ENCODE results near the gene MID1.

The MID1 gene

DNA sequence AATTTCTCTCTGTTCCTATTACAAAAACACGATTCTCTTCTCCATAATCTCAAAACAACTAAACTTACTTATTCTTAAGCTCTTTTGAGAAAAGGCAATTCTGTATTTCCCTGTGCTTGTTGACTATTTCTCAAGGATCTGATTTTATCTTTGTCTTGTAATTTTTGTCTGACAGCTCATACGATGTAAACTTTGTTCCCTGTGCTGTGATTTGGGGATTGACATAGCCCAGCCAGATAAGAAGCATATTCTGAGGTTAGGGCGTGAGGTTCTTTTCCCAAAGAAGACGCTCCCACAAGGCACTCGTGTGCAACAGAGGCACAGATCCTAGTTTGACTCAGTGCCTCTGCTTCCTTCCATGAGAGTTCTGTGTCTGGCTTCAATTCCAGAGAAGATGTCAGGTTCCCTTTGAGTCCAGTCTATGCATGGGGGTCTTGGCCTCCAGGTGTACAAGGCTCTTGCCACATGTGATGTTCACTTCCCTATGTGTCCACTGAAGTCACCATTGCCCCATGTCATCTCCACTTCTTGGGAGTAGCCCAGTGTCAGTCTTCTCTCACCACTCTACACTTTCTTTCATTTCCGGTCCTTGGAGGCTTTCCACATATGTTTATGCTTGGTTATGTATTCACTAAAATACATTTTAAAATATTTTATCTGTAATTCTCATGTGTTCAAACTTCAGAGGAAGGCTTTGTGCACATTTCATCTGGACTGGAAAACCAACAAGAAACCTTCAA lies 94.8 kb downstream of the MID1 start:
- no peaks in the 10 kb centered on the region for H3K36me3 ChIP-seq (ENCODE audit: control insufficient read depth in 1 of 2, insufficient read depth in 2 of 2, low read length in 2 of 2)
- no peak overlapping the region for H3K27ac ChIP-seq (ENCODE audit: low read length)
- no peak overlapping the region for H3K4me3 ChIP-seq (ENCODE audit: low read depth in 1 of 2, low read length in 2 of 2)
- H3K4me1 ChIP-seq (ENCODE audit: control insufficient read depth in 1 of 2, insufficient read depth in 2 of 2, low read length in 2 of 2) = no peaks in the 10 kb centered on the region
- H3K27me3 ChIP-seq (ENCODE audit: low read depth, low read length) = no peaks in the 10 kb centered on the region
- H3K9me3 ChIP-seq (ENCODE audit: control insufficient read depth in 1 of 2, low read length in 2 of 2) = no peaks in the 10 kb centered on the region

GRCh38 chrX:10524578-10524977 lies 95.8 kb downstream of the MID1 start:
- H3K9me3 ChIP-seq (ENCODE audit: control insufficient read depth in 1 of 2, low read length in 2 of 2) = no peaks in the 10 kb centered on the region
- no peaks in the 10 kb centered on the region for H3K36me3 ChIP-seq (ENCODE audit: control insufficient read depth in 1 of 2, insufficient read depth in 2 of 2, low read length in 2 of 2)
- H3K27me3 ChIP-seq (ENCODE audit: low read depth, low read length) = no peaks in the 10 kb centered on the region
- H3K4me1 ChIP-seq (ENCODE audit: control insufficient read depth in 1 of 2, insufficient read depth in 2 of 2, low read length in 2 of 2) = peaks cover 0 to 5% of the 10 kb centered on the region in 2 donors
- no peak overlapping the region for H3K27ac ChIP-seq (ENCODE audit: low read length)
- H3K4me3 ChIP-seq (ENCODE audit: low read depth in 1 of 2, low read length in 2 of 2) = no peak overlapping the region

DNA sequence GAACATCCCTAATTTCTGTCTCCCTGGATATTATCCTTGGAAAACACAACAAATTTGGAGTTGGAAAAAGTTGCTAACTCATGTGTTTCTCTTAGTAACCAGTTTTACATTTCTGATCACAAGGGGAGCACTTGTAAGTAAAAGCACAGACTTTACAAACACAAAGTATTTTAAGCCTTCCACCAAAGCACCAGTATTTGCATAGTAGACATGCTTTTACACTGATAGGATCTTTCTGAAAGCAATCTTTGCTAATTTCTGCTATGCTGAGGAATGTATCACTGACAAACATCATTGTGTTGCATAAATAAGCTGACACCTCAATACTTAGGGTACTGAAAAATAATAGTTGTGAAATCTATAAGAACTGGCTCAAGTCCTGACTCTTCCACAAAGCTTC lies 100.6 kb downstream of the MID1 start:
- no peak overlapping the region for H3K4me3 ChIP-seq (ENCODE audit: low read depth in 1 of 2, low read length in 2 of 2)
- H3K4me1 ChIP-seq (ENCODE audit: control insufficient read depth in 1 of 2, insufficient read depth in 2 of 2, low read length in 2 of 2) = peaks cover 0 to 6% of the 10 kb centered on the region in 2 donors
- no peak overlapping the region for H3K27ac ChIP-seq (ENCODE audit: low read length)
- no peaks in the 10 kb centered on the region for H3K27me3 ChIP-seq (ENCODE audit: low read depth, low read length)
- H3K9me3 ChIP-seq (ENCODE audit: control insufficient read depth in 1 of 2, low read length in 2 of 2) = no peaks in the 10 kb centered on the region
- H3K36me3 ChIP-seq (ENCODE audit: control insufficient read depth in 1 of 2, insufficient read depth in 2 of 2, low read length in 2 of 2) = no peaks in the 10 kb centered on the region

DNA sequence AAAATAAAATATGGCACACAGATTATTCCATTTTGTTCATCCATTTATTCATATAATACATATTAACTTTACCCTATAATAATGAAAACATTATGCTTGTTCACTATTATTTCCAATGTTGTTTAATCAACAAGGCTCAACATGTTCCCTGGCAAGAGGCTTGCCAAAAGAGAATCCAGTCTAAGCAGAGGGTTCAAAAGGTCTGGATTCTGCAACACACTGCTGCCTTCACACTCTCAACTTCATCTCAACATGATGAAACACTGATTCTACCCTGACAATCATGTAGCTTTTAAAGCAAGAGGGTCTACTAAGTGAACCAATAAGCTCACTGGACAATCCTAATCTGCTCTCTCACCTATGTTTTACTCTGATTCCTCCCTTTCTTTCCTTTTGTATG lies 101.1 kb downstream of the MID1 start:
- Histone ChIP-seq H3K27ac (ENCODE audit: low read length) (no peak overlapping the region), H3K4me1 (ENCODE audit: control insufficient read depth in 1 of 2, insufficient read depth in 2 of 2, low read length in 2 of 2) (peaks cover 0 to 6% of the 10 kb centered on the region in 2 donors), H3K36me3 (ENCODE audit: control insufficient read depth in 1 of 2, insufficient read depth in 2 of 2, low read length in 2 of 2) (no peaks in the 10 kb centered on the region), H3K27me3 (ENCODE audit: low read depth, low read length) (no peaks in the 10 kb centered on the region), H3K9me3 (ENCODE audit: control insufficient read depth in 1 of 2, low read length in 2 of 2) (no peaks in the 10 kb centered on the region), H3K4me3 (ENCODE audit: low read depth in 1 of 2, low read length in 2 of 2) (no peak overlapping the region)

GRCh38 chrX:10518073-10518472 lies 102.3 kb downstream of the MID1 start:
- peaks cover 0 to 6% of the 10 kb centered on the region in 2 donors for H3K4me1 ChIP-seq (ENCODE audit: control insufficient read depth in 1 of 2, insufficient read depth in 2 of 2, low read length in 2 of 2)
- H3K9me3 ChIP-seq (ENCODE audit: control insufficient read depth in 1 of 2, low read length in 2 of 2) = no peaks in the 10 kb centered on the region
- no peaks in the 10 kb centered on the region for H3K36me3 ChIP-seq (ENCODE audit: control insufficient read depth in 1 of 2, insufficient read depth in 2 of 2, low read length in 2 of 2)
- no peaks in the 10 kb centered on the region for H3K27me3 ChIP-seq (ENCODE audit: low read depth, low read length)
- H3K27ac ChIP-seq (ENCODE audit: low read length) = no peak overlapping the region
- H3K4me3 ChIP-seq (ENCODE audit: low read depth in 1 of 2, low read length in 2 of 2) = no peak overlapping the region

GRCh38 chrX:10516781-10517322 lies 103.5 kb downstream of the MID1 start:
- H3K4me1 ChIP-seq (ENCODE audit: control insufficient read depth in 1 of 2, insufficient read depth in 2 of 2, low read length in 2 of 2) = peaks cover 0 to 6% of the 10 kb centered on the region in 2 donors
- no peaks in the 10 kb centered on the region for H3K9me3 ChIP-seq (ENCODE audit: control insufficient read depth in 1 of 2, low read length in 2 of 2)
- no peaks in the 10 kb centered on the region for H3K36me3 ChIP-seq (ENCODE audit: control insufficient read depth in 1 of 2, insufficient read depth in 2 of 2, low read length in 2 of 2)
- H3K4me3 ChIP-seq (ENCODE audit: low read depth in 1 of 2, low read length in 2 of 2) = no peak overlapping the region
- H3K27ac ChIP-seq (ENCODE audit: low read length) = no peak overlapping the region
- no peaks in the 10 kb centered on the region for H3K27me3 ChIP-seq (ENCODE audit: low read depth, low read length)

GRCh38 chrX:10514891-10515290 lies 105.5 kb downstream of the MID1 start:
- Histone ChIP-seq H3K4me3 (ENCODE audit: low read depth in 1 of 2, low read length in 2 of 2) (no peak overlapping the region), H3K27ac (ENCODE audit: low read length) (peak overlapping the region; percentile 69), H3K4me1 (ENCODE audit: control insufficient read depth in 1 of 2, insufficient read depth in 2 of 2, low read length in 2 of 2) (peaks cover 0 to 4% of the 10 kb centered on the region in 2 donors)

GRCh38 chrX:10513974-10514373 lies 106.4 kb downstream of the MID1 start:
- no peaks in the 10 kb centered on the region for H3K4me1 ChIP-seq (ENCODE audit: control insufficient read depth in 1 of 2, insufficient read depth in 2 of 2, low read length in 2 of 2)
- no peak overlapping the region for H3K27ac ChIP-seq (ENCODE audit: low read length)
- H3K9me3 ChIP-seq (ENCODE audit: control insufficient read depth in 1 of 2, low read length in 2 of 2) = no peaks in the 10 kb centered on the region
- no peaks in the 10 kb centered on the region for H3K27me3 ChIP-seq (ENCODE audit: low read depth, low read length)
- H3K36me3 ChIP-seq (ENCODE audit: control insufficient read depth in 1 of 2, insufficient read depth in 2 of 2, low read length in 2 of 2) = no peaks in the 10 kb centered on the region
- no peak overlapping the region for H3K4me3 ChIP-seq (ENCODE audit: low read depth in 1 of 2, low read length in 2 of 2)

More at GRCh38 chrX:10514891-10515290, 105.5 kb downstream of the MID1 start:
- Histone ChIP-seq H3K36me3 (ENCODE audit: control insufficient read depth in 1 of 2, insufficient read depth in 2 of 2, low read length in 2 of 2) (no peaks in the 10 kb centered on the region), H3K27me3 (ENCODE audit: low read depth, low read length) (no peaks in the 10 kb centered on the region), H3K9me3 (ENCODE audit: control insufficient read depth in 1 of 2, low read length in 2 of 2) (no peaks in the 10 kb centered on the region)

GRCh38 chrX:10512741-10513140 lies 107.6 kb downstream of the MID1 start:
- Histone ChIP-seq H3K9me3 (ENCODE audit: control insufficient read depth in 1 of 2, low read length in 2 of 2) (no peaks in the 10 kb centered on the region), H3K4me1 (ENCODE audit: control insufficient read depth in 1 of 2, insufficient read depth in 2 of 2, low read length in 2 of 2) (peaks cover 0 to 3% of the 10 kb centered on the region in 2 donors), H3K4me3 (ENCODE audit: low read depth in 1 of 2, low read length in 2 of 2) (no peak overlapping the region), H3K27me3 (ENCODE audit: low read depth, low read length) (no peaks in the 10 kb centered on the region), H3K27ac (ENCODE audit: low read length) (no peak overlapping the region), H3K36me3 (ENCODE audit: control insufficient read depth in 1 of 2, insufficient read depth in 2 of 2, low read length in 2 of 2) (no peaks in the 10 kb centered on the region)

- no peaks in the 10 kb centered on the region for H3K9me3 ChIP-seq (ENCODE audit: control insufficient read depth in 1 of 2, low read length in 2 of 2)
These were observed 108.1 kb downstream of the MID1 start for GRCh38 chrX:10512258-10512657.

DNA sequence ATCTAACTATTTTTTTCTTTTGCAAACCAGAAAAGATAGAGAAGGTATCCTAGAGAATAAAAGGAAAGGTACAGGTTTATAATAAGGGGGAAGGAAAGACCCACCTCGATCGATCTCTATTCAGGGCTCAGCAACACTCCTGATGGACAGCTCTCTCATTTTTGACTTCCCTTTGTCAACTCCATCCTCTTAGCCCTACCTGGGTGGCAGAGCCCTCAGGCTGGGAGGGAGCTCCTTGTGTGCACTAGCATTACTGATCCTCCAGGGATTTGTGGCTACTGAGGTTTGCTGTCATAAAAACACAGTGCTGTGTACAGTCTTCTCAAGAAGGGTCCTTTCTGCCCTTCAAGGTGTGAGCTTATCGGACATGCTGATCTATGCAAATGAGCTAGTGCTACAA lies 111.0 kb downstream of the MID1 start:
- no peaks in the 10 kb centered on the region for H3K27me3 ChIP-seq (ENCODE audit: low read depth, low read length)
- H3K4me3 ChIP-seq (ENCODE audit: low read depth in 1 of 2, low read length in 2 of 2) = no peak overlapping the region
- H3K9me3 ChIP-seq (ENCODE audit: control insufficient read depth in 1 of 2, low read length in 2 of 2) = no peaks in the 10 kb centered on the region
- H3K36me3 ChIP-seq (ENCODE audit: control insufficient read depth in 1 of 2, insufficient read depth in 2 of 2, low read length in 2 of 2) = no peaks in the 10 kb centered on the region
- peaks cover 0 to 7% of the 10 kb centered on the region in 2 donors for H3K4me1 ChIP-seq (ENCODE audit: control insufficient read depth in 1 of 2, insufficient read depth in 2 of 2, low read length in 2 of 2)
- H3K27ac ChIP-seq (ENCODE audit: low read length) = no peak overlapping the region

More at GRCh38 chrX:10512258-10512657, 108.1 kb downstream of the MID1 start:
- Histone ChIP-seq H3K27me3 (ENCODE audit: low read depth, low read length) (no peaks in the 10 kb centered on the region), H3K4me1 (ENCODE audit: control insufficient read depth in 1 of 2, insufficient read depth in 2 of 2, low read length in 2 of 2) (peaks cover 0 to 7% of the 10 kb centered on the region in 2 donors), H3K27ac (ENCODE audit: low read length) (no peak overlapping the region), H3K36me3 (ENCODE audit: control insufficient read depth in 1 of 2, insufficient read depth in 2 of 2, low read length in 2 of 2) (no peaks in the 10 kb centered on the region), H3K4me3 (ENCODE audit: low read depth in 1 of 2, low read length in 2 of 2) (no peak overlapping the region)

DNA sequence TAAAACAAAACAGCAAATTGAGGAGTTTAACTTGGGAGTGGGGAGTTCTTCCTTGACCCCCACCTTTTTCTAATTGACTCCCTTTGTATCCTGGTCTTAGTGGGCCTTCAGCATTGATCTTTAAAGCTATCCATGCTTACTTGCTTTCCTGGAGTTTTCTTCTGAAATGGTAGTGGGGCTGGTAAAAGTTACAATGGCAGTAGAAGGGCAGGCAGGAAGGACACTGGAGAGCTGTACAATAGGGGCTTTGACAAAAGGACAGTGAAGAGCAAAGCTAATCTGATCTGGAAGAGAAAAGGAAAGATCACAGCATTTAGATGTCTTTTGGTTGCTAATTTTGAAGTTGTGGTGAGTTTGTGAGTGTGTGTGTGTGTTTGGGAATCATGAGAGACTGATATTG lies 111.5 kb downstream of the MID1 start:
- H3K9me3 ChIP-seq (ENCODE audit: control insufficient read depth in 1 of 2, low read length in 2 of 2) = no peaks in the 10 kb centered on the region
- H3K36me3 ChIP-seq (ENCODE audit: control insufficient read depth in 1 of 2, insufficient read depth in 2 of 2, low read length in 2 of 2) = no peaks in the 10 kb centered on the region
- no peaks in the 10 kb centered on the region for H3K27me3 ChIP-seq (ENCODE audit: low read depth, low read length)
- H3K27ac ChIP-seq (ENCODE audit: low read length) = no peak overlapping the region
- H3K4me1 ChIP-seq (ENCODE audit: control insufficient read depth in 1 of 2, insufficient read depth in 2 of 2, low read length in 2 of 2) = peaks cover 0 to 7% of the 10 kb centered on the region in 2 donors
- no peak overlapping the region for H3K4me3 ChIP-seq (ENCODE audit: low read depth in 1 of 2, low read length in 2 of 2)

All from muscle layer of duodenum (tissue), 2 donors.